Esophagus (tissue), 2 donors: ENCODE results near the gene VARS1. TPM values are rescaled to one million over a fixed set of nuclear protein-coding genes. Genes with fewer than 3 reads are reported as not detected.
"Not testable (repeated sequence)": the region's sequence is repeated elsewhere in the genome, so short reads cannot be mapped to it uniquely, and the experiment has no call there.

Experiments
- H3K27ac ChIP-seq, 2 donors: one replicate each; pipeline ENCODE4 v1.5.1; 2013; ENCODE audit warnings: low read depth in 2 of 2, mild to moderate bottlenecking in 2 of 2, inconsistent platforms in 1 of 2, low read length in 1 of 2, moderate library complexity in 1 of 2
- H3K27me3 ChIP-seq, 2 donors: one replicate each; pipeline ENCODE4 v1.6.1; 2013; ENCODE audit warnings: low read length in 2 of 2, control low read depth in 1 of 2, mild to moderate bottlenecking in 1 of 2; ENCODE audit not compliant: insufficient read depth in 2 of 2, control insufficient read depth in 1 of 2
- H3K36me3 ChIP-seq, 2 donors: one replicate each; pipeline ENCODE4 v1.6.1; 2013; ENCODE audit warnings: low read length in 1 of 2; ENCODE audit not compliant: control insufficient read depth in 2 of 2, insufficient read depth in 2 of 2
- H3K4me1 ChIP-seq, 2 donors: one replicate each; pipeline ENCODE4 v1.6.1; 2013; ENCODE audit warnings: low read length in 1 of 2; ENCODE audit not compliant: control insufficient read depth in 2 of 2, insufficient read depth in 2 of 2
- H3K4me3 ChIP-seq, 2 donors: one replicate each; pipeline ENCODE4 v1.5.1; 2013; ENCODE audit warnings: low read length in 2 of 2, mild to moderate bottlenecking in 2 of 2, low read depth in 1 of 2, moderate library complexity in 1 of 2
- H3K9me3 ChIP-seq, 2 donors: one replicate each; pipeline ENCODE4 v1.6.1; 2013; ENCODE audit warnings: mild to moderate bottlenecking in 2 of 2, low read depth in 1 of 2, low read length in 1 of 2, moderate library complexity in 1 of 2; ENCODE audit not compliant: control insufficient read depth in 2 of 2, insufficient read depth in 1 of 2
- WGBS, 2 donors: extraction: QIAGEN DNeasy Blood & Tissue Kit; methylation state at CpG; one replicate each; pipeline ENCODE4 v1.1.7; 2013; 5-methylcytosine and 5-hydroxymethylcytosine counted together
- polyA plus RNA-seq, 2 donors: library from polyadenylated mRNA; stranded (reverse); fragments of 200-250 nt; gene quantifications; one replicate each; pipeline ENCODE4 v1.2.3, GENCODE V29; 2013
- donor health status: healthy with polysubstance abuse.
- donor health status: Bipolar disorder and iron deficiency.

The VARS1 gene
- polyA plus RNA-seq, 2 donors = 35.7 to 37.3 TPM

GRCh38 chr6:31822036-31822821, 26.7 kb upstream of the VARS1 start:
- Histone ChIP-seq H3K36me3 (no peaks in the 10 kb centered on the region), H3K27ac (peak overlapping the region; percentile 98 to 100), H3K4me1 (peaks cover 0 to 2% of the 10 kb centered on the region in 2 donors), H3K27me3 (no peaks in the 10 kb centered on the region), H3K4me3 (peak overlapping the region; percentile 41 to 51), H3K9me3 (no peaks in the 10 kb centered on the region)
- WGBS, 2 donors = 0 to 1% methylated on average over 20 to 25 of the region's 25 CpGs

DNA sequence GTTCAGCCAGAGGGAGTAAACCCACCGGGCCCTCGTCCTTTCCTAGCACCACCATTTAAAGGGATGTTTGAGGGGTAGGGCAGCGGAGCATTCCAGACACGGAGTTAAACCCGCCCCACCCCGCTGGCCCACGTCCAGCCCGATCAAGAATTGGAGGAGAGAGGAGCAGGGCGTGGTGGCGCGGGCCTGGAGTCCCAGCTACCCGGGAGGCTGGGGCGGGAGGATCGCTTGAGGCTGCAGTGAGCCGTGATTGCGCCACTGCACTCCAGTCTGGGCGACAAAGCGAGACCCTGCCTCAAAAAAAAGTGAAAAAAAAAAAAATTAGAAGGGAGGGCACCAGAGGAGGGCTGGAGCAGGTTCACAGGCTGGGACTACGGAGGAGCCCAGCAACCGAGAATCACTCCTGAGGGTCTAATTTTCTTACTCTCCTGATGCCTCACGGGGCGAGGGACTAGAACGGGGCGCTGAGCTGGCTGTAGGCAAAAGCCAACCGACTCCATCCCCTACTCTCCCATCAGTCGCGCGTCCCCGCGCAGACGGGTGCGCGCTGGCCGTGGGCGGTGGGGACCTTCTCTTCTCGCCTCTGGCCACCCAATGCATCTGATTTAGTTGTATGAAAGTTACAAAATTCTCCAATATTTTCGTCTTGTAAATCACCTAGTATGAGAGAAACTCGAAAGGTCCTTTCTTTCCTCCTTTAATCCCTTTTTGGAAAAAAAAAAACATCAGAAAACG, 25.9 kb upstream of the VARS1 start:
- Histone ChIP-seq H3K36me3 (no peaks in the 10 kb centered on the region), H3K4me1 (peaks cover 0 to 2% of the 10 kb centered on the region in 2 donors), H3K27ac (peak overlapping the region; percentile 98 to 100), H3K9me3 (no peaks in the 10 kb centered on the region), H3K4me3 (peak overlapping the region; percentile 44 to 51), H3K27me3 (no peaks in the 10 kb centered on the region)
- 3% methylated on average over 39 of the region's 39 CpGs for WGBS, 2 donors

- H3K4me3 ChIP-seq, H3K27me3 ChIP-seq, H3K9me3 ChIP-seq, H3K36me3 ChIP-seq, H3K4me1 ChIP-seq: not testable (repeated sequence)
- WGBS, 2 donors = 64 to 68% methylated on average over 10 of the region's 10 CpGs
- peak overlapping the region; percentile 37 to 58 for H3K27ac ChIP-seq
Observed at GRCh38 chr6:31820399-31820798, 24.8 kb upstream of the VARS1 start.

- H3K36me3 ChIP-seq = no peaks in the 10 kb centered on the region
- H3K27me3 ChIP-seq = no peaks in the 10 kb centered on the region
- H3K4me1 ChIP-seq = peaks cover 2% of the 10 kb centered on the region in 2 donors
- H3K9me3 ChIP-seq = no peaks in the 10 kb centered on the region
- no peak overlapping the region for H3K4me3 ChIP-seq
- H3K27ac ChIP-seq = peak overlapping the region; percentile 53 to 76
Observed at GRCh38 chr6:31819871-31820299, 24.3 kb upstream of the VARS1 start.

DNA sequence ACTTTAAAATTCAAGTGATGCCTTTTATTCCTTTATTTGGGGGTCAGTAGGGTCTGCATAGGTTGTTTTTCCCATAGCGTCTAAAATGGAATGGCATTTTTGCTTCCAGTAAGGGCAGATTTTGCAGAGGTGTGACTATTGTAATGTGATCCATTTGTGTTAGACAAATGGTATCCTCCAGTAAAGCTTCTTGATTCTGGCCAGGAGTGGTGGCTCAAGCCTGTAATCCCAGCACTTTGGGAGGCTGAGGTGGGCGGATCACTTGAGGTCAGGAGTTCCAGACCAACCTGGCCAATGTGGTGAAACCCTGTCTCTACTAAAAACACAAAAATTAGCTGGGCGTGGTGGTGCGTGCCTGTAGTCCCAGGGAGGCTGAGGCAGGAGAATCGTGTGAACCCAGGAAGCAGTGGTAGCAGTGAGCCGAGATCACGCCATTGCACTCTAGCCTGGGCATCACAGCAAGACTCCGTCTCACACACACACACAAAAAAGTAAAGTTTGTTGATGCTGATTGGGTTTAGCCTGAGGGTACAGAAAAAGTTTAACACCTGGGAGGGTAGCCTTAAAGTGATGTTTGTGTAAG, 22.5 kb upstream of the VARS1 start:
- Histone ChIP-seq H3K4me3 (peak overlapping the region; percentile 45 to 52), H3K27ac (peak overlapping the region; percentile 66 to 77)
- not testable (repeated sequence) for H3K9me3 ChIP-seq, H3K36me3 ChIP-seq, H3K27me3 ChIP-seq, H3K4me1 ChIP-seq
- 19 to 44% methylated on average over 8 of the region's 8 CpGs for WGBS, 2 donors

- not testable (repeated sequence) for H3K27me3 ChIP-seq, H3K36me3 ChIP-seq, H3K4me1 ChIP-seq, H3K9me3 ChIP-seq
- peak overlapping the region; percentile 69 to 81 for H3K27ac ChIP-seq
- WGBS, 2 donors = 17 to 29% methylated on average over 12 to 15 of the region's 37 CpGs
- H3K4me3 ChIP-seq = peak overlapping the region; percentile 52 to 70
Observed at GRCh38 chr6:31817133-31817928, 21.8 kb upstream of the VARS1 start.

DNA sequence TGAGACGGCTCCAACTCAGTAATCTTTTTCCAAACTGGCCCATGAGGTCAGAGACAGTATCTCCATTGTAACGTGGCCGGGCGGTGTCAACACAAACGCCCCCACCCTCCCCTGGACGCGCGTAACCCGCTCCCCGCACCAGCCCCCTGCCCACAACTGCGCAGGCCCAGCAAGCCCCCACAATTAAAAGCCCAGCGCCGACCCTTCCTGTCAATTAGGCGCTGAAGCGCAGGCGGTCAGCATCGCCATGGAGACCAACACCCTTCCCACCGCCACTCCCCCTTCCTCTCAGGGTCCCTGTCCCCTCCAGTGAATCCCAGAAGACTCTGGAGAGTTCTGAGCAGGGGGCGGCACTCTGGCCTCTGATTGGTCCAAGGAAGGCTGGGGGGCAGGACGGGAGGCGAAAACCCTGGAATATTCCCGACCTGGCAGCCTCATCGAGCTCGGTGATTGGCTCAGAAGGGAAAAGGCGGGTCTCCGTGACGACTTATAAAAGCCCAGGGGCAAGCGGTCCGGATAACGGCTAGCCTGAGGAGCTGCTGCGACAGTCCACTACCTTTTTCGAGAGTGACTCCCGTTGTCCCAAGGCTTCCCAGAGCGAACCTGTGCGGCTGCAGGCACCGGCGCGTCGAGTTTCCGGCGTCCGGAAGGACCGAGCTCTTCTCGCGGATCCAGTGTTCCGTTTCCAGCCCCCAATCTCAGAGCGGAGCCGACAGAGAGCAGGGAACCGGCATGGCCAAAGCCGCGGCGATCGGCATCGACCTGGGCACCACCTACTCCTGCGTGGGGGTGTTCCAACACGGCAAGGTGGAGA, 19.7 kb upstream of the VARS1 start, which contains the start of the genes HSPA1A and HSPA1L:
Gene HSPA1A, plus strand, starts transcription at position 519 of the 814 bp plus-strand sequence. Its CDS starts 214 bp downstream, at position 733.
Gene HSPA1L, minus strand, starts transcription at position 259 of the 814 bp plus-strand sequence. CDS start 3,311 bp downstream, outside the sequence.
- Histone ChIP-seq H3K9me3 (no peaks in the 10 kb centered on the region), H3K36me3 (no peaks in the 10 kb centered on the region), H3K4me1 (peaks cover 0 to 3% of the 10 kb centered on the region in 2 donors), H3K27me3 (no peaks in the 10 kb centered on the region), H3K27ac (peak within 1 kb of the TSS; percentile 99 to 100), H3K4me3 (peak within 1 kb of the TSS; percentile 75 to 84)
- 0 to 1% methylated on average over 55 to 56 of the region's 56 CpGs for WGBS, 2 donors

DNA sequence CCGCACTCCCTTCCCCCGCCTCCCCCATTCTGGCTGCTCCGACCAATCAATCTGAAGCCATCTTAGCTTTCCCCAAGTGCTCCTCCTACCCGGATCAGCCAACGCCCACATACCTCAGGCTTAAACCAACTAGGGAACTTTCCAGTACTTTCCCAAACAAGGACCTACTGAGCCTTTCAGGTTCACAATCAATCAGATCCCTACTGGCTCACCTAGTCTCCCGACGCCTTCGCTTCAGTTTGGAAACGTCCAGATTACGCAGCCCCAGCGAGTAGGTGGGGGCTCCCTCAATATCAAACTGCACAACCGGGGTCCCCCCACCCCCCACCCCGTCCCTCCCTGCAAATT, 19.1 kb upstream of the VARS1 start:
- no peaks in the 10 kb centered on the region for H3K27me3 ChIP-seq
- peak overlapping the region; percentile 75 to 84 for H3K4me3 ChIP-seq
- H3K36me3 ChIP-seq = no peaks in the 10 kb centered on the region
- WGBS, 2 donors = 0 to 1% methylated on average over 13 of the region's 13 CpGs
- H3K27ac ChIP-seq = peak overlapping the region; percentile 99 to 100
- no peaks in the 10 kb centered on the region for H3K9me3 ChIP-seq
- H3K4me1 ChIP-seq = peaks cover 0 to 3% of the 10 kb centered on the region in 2 donors
